ENCODE measurements around the gene MLF2. TPM values are rescaled to one million over a fixed set of nuclear protein-coding genes. Genes with fewer than 3 reads are reported as not detected.

Gene MLF2
- total and polyA plus RNA-seq, 10 of the 15 experiments (the other 5 are each of a cell fraction or from before 2014, with no cell fraction given): 13.5 to 222 (median 130) TPM

DNA sequence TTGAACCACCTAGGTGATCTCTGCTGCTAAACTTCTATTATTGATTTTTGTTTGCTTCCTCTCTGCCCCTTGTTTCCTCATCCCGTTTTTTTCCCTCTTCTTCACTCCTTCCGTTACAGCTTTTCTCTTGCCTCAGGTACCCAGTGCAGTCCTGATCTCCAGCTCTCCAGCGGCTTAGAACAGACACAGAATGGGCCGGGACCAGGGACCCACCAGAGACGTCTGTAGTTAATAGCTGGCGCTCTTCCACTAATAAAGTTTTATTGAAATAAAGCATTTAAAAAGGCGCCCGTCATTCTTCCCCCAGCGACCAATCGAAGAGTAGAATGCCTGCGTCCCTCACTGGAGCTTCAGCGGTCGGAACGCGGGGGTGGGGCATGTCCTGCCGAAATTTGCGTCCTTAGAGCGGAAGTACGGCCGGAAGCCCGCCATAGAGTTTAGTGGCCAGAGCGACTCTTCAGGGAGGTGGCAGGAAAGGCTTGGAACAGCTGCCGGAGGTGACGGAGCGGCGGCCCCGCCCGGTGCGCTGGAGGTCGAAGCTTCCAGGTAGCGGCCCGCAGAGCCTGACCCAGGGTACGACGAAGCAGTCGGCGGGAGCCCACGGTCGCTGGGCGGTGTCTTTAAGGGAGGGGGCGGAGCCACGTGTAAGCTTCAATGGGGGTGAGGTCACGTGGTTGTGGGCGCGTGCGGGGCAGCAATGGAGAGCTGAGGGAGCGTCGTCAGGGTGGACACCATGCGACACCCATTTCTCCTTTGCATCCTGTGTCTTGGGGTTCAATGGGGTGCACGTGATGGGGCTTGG lies 29.1 kb downstream of the MLF2 start, which contains the start of gene COPS7A (continued):
- TF ChIP-seq, protein P1, sequence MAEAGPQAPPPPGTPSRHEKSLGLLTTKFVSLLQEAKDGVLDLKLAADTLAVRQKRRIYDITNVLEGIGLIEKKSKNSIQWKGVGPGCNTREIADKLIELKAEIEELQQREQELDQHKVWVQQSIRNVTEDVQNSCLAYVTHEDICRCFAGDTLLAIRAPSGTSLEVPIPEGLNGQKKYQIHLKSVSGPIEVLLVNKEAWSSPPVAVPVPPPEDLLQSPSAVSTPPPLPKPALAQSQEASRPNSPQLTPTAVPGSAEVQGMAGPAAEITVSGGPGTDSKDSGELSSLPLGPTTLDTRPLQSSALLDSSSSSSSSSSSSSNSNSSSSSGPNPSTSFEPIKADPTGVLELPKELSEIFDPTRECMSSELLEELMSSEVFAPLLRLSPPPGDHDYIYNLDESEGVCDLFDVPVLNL (IDR thresholded peaks at IDR 0.05; ENCODE audit: low read depth, low read length): peak; percentile 48; the same call in 1 of the 2 replicates
- 0 out of 2 replicates have a peak, but pooled peaks have one; percentile 52 for TF ChIP-seq MEF2A (IDR thresholded peaks at IDR 0.05; ENCODE audit: insufficient read depth, low read depth, low read length)
- TF ChIP-seq PAX5 (IDR thresholded peaks at IDR 0.05; ENCODE audit: borderline replicate concordance, low read depth, low read length): peak; percentile 21; the same call in 1 of the 2 replicates
- TF ChIP-seq, protein P2, sequence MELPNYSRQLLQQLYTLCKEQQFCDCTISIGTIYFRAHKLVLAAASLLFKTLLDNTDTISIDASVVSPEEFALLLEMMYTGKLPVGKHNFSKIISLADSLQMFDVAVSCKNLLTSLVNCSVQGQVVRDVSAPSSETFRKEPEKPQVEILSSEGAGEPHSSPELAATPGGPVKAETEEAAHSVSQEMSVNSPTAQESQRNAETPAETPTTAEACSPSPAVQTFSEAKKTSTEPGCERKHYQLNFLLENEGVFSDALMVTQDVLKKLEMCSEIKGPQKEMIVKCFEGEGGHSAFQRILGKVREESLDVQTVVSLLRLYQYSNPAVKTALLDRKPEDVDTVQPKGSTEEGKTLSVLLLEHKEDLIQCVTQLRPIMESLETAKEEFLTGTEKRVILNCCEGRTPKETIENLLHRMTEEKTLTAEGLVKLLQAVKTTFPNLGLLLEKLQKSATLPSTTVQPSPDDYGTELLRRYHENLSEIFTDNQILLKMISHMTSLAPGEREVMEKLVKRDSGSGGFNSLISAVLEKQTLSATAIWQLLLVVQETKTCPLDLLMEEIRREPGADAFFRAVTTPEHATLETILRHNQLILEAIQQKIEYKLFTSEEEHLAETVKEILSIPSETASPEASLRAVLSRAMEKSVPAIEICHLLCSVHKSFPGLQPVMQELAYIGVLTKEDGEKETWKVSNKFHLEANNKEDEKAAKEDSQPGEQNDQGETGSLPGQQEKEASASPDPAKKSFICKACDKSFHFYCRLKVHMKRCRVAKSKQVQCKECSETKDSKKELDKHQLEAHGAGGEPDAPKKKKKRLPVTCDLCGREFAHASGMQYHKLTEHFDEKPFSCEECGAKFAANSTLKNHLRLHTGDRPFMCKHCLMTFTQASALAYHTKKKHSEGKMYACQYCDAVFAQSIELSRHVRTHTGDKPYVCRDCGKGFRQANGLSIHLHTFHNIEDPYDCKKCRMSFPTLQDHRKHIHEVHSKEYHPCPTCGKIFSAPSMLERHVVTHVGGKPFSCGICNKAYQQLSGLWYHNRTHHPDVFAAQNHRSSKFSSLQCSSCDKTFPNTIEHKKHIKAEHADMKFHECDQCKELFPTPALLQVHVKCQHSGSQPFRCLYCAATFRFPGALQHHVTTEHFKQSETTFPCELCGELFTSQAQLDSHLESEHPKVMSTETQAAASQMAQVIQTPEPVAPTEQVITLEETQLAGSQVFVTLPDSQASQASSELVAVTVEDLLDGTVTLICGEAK (IDR thresholded peaks at IDR 0.05; ENCODE audit: borderline replicate concordance): peak; percentile 100
- peak; percentile 96 for TF ChIP-seq CREB1 (IDR thresholded peaks at IDR 0.05; ENCODE audit: low read depth)
- TF ChIP-seq SIX5 (IDR thresholded peaks at IDR 0.05; ENCODE audit: low read depth, low read length, severe bottlenecking): peak; percentile 49
- TF ChIP-seq POLR2A (IDR thresholded peaks at IDR 0.05; ENCODE audit: low read depth, low read length): peak; percentile 93
- peak; percentile 79; the same call in 1 of the 2 replicates for TF ChIP-seq BACH1 (IDR thresholded peaks at IDR 0.05; ENCODE audit: borderline replicate concordance)
- TF ChIP-seq ATF7 (IDR thresholded peaks at IDR 0.05; ENCODE audit: low read depth): peak; percentile 86
- no peak for TF ChIP-seq SUZ12 (IDR thresholded peaks at IDR 0.05; ENCODE audit: unreplicated experiment)
- peak; percentile 62 to 93 for TF ChIP-seq EGR1 (IDR thresholded peaks at IDR 0.05; ENCODE audit: borderline replicate concordance in 1 of 2, low read depth in 2 of 2, low read length in 2 of 2)
- peak; percentile 53 for TF ChIP-seq SP1 (IDR thresholded peaks at IDR 0.05; ENCODE audit: low read depth, low read length)
- TF ChIP-seq, protein P3, sequence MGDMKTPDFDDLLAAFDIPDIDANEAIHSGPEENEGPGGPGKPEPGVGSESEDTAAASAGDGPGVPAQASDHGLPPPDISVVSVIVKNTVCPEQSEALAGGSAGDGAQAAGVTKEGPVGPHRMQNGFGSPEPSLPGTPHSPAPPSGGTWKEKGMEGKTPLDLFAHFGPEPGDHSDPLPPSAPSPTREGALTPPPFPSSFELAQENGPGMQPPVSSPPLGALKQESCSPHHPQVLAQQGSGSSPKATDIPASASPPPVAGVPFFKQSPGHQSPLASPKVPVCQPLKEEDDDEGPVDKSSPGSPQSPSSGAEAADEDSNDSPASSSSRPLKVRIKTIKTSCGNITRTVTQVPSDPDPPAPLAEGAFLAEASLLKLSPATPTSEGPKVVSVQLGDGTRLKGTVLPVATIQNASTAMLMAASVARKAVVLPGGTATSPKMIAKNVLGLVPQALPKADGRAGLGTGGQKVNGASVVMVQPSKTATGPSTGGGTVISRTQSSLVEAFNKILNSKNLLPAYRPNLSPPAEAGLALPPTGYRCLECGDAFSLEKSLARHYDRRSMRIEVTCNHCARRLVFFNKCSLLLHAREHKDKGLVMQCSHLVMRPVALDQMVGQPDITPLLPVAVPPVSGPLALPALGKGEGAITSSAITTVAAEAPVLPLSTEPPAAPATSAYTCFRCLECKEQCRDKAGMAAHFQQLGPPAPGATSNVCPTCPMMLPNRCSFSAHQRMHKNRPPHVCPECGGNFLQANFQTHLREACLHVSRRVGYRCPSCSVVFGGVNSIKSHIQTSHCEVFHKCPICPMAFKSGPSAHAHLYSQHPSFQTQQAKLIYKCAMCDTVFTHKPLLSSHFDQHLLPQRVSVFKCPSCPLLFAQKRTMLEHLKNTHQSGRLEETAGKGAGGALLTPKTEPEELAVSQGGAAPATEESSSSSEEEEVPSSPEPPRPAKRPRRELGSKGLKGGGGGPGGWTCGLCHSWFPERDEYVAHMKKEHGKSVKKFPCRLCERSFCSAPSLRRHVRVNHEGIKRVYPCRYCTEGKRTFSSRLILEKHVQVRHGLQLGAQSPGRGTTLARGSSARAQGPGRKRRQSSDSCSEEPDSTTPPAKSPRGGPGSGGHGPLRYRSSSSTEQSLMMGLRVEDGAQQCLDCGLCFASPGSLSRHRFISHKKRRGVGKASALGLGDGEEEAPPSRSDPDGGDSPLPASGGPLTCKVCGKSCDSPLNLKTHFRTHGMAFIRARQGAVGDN (IDR thresholded peaks at IDR 0.05): peak; percentile 79
- TF ChIP-seq KDM1A (IDR thresholded peaks at IDR 0.05; ENCODE audit: borderline replicate concordance): no peak
- no peak for TF ChIP-seq NFXL1 (IDR thresholded peaks at IDR 0.05; ENCODE audit: borderline replicate concordance)
- TF ChIP-seq, protein P4, sequence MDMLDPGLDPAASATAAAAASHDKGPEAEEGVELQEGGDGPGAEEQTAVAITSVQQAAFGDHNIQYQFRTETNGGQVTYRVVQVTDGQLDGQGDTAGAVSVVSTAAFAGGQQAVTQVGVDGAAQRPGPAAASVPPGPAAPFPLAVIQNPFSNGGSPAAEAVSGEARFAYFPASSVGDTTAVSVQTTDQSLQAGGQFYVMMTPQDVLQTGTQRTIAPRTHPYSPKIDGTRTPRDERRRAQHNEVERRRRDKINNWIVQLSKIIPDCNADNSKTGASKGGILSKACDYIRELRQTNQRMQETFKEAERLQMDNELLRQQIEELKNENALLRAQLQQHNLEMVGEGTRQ (IDR thresholded peaks at IDR 0.05; ENCODE audit: borderline replicate concordance, low read depth, low read length): peak; percentile 90
- no peak for TF ChIP-seq ZZZ3 (IDR thresholded peaks at IDR 0.05; ENCODE audit: control insufficient read depth, insufficient read length, low read depth)
- TF ChIP-seq ZNF217 (IDR thresholded peaks at IDR 0.05): no peak
- peak; percentile 88 for TF ChIP-seq NR2C1 (IDR thresholded peaks at IDR 0.05)

All from GM12878 (cell line).